Liver (tissue), 3 donors: ENCODE measurements around the gene CDK11B.
"Not testable (repeated sequence)": the region's sequence is repeated elsewhere in the genome, so short reads cannot be mapped to it uniquely, and the experiment has no call there.

ENCODE experiments used
- EGR1 ChIP-seq, 2 donors: IDR thresholded peaks; 2 replicates each; pipeline ENCODE4 v1.6.1; 2016 to 2018; ENCODE audit warnings: antibody characterized with exemption in 2 of 2, low read depth in 2 of 2
- FOXA1 ChIP-seq: IDR thresholded peaks from 2 replicates; pipeline ENCODE4 v1.6.1; 2016; ENCODE audit warnings: antibody characterized with exemption
- FOXA2 ChIP-seq: IDR thresholded peaks from 2 replicates; pipeline ENCODE4 v1.6.1; 2016; ENCODE audit warnings: antibody characterized with exemption
- NR2F2 ChIP-seq: IDR thresholded peaks from 2 replicates; pipeline ENCODE4 v1.6.1; 2016; ENCODE audit warnings: antibody characterized with exemption
- RAD21 ChIP-seq, 2 donors: IDR thresholded peaks; 2 replicates each; pipeline ENCODE4 v1.6.1; 2016; ENCODE audit warnings: antibody characterized with exemption in 2 of 2, mild to moderate bottlenecking in 2 of 2
- TAF1 ChIP-seq: conservative IDR thresholded peaks from 2 replicates; pipeline ENCODE4 v1.6.1; 2016; ENCODE audit warnings: antibody characterized with exemption, mild to moderate bottlenecking
- YY1 ChIP-seq: IDR thresholded peaks from 2 replicates; pipeline ENCODE4 v1.6.1; 2016; ENCODE audit warnings: antibody characterized with exemption, mild to moderate bottlenecking
- TF ChIP-seq, protein P1 (sequence below): fragments of 150-350 bp; IDR thresholded peaks from 2 replicates; pipeline ENCODE4 v1.5.1; 2017; ENCODE audit warnings: improper control_type of control experiment, low read depth, low read length; ENCODE audit not compliant: missing input control
- TF ChIP-seq, protein P2 (sequence below): IDR thresholded peaks from 2 replicates; pipeline ENCODE4 v1.6.1; 2016; ENCODE audit warnings: antibody characterized with exemption
- TF ChIP-seq, protein P3 (sequence below): IDR thresholded peaks from 2 replicates; pipeline ENCODE4 v1.6.1; 2016; ENCODE audit warnings: antibody characterized with exemption, mild to moderate bottlenecking
- TF ChIP-seq, protein P4 (sequence below): IDR thresholded peaks from 2 replicates; pipeline ENCODE4 v1.6.1; 2016; ENCODE audit warnings: antibody characterized with exemption
- donor health status: healthy.
- donor health status: healthy.

DNA sequence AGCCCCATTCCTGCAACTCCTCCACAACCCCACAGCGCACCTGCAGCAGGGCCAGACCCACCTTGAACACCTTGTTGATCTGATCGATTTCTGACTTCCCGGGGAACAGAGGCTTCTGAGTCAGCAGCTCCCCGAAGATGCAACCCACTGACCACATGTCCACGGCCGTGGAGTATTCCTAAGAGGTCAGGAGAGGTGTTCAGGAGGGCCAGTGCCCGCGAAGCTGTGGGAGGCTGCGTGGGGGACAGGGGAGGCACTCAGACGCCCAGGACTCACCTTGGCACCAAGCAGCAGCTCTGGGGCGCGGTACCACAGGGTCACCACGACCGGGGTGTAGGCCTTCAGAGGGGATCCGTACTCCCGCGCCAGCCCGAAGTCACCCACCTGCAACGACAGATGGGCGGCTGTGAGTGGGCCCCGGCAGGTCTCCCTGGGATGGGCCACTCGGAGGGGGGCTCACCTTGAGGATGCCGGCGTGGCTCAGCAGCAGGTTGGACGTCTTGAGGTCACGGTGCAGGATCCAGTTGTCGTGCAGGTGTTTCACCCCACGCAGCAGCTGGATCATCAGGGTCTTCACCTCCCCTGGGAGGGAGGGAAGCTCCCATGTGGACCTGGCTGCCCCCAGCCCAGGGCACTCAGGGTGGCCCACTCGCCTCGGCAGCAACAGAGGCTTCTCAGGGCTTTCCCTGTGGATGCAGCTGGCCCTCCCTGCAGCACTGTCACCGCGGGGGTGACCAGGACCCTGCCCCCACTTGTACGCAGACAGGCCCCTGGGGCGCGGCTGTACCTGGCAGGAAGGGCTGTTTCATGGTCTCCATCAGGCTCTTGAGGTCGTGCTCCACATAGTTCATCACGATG lies 22.0 kb downstream of the CDK11B start:
- not testable (repeated sequence) for TF ChIP-seq TAF1; FOXA2; FOXA1; YY1; NR2F2; RAD21 (IDR thresholded peaks at IDR 0.05); EGR1 (IDR thresholded peaks at IDR 0.05; ENCODE audit: low read depth in 2 of 2)
- TF ChIP-seq, protein P1, sequence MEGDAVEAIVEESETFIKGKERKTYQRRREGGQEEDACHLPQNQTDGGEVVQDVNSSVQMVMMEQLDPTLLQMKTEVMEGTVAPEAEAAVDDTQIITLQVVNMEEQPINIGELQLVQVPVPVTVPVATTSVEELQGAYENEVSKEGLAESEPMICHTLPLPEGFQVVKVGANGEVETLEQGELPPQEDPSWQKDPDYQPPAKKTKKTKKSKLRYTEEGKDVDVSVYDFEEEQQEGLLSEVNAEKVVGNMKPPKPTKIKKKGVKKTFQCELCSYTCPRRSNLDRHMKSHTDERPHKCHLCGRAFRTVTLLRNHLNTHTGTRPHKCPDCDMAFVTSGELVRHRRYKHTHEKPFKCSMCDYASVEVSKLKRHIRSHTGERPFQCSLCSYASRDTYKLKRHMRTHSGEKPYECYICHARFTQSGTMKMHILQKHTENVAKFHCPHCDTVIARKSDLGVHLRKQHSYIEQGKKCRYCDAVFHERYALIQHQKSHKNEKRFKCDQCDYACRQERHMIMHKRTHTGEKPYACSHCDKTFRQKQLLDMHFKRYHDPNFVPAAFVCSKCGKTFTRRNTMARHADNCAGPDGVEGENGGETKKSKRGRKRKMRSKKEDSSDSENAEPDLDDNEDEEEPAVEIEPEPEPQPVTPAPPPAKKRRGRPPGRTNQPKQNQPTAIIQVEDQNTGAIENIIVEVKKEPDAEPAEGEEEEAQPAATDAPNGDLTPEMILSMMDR: not testable (repeated sequence)
- TF ChIP-seq, protein P2, sequence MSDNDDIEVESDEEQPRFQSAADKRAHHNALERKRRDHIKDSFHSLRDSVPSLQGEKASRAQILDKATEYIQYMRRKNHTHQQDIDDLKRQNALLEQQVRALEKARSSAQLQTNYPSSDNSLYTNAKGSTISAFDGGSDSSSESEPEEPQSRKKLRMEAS: not testable (repeated sequence)
- TF ChIP-seq, protein P3, sequence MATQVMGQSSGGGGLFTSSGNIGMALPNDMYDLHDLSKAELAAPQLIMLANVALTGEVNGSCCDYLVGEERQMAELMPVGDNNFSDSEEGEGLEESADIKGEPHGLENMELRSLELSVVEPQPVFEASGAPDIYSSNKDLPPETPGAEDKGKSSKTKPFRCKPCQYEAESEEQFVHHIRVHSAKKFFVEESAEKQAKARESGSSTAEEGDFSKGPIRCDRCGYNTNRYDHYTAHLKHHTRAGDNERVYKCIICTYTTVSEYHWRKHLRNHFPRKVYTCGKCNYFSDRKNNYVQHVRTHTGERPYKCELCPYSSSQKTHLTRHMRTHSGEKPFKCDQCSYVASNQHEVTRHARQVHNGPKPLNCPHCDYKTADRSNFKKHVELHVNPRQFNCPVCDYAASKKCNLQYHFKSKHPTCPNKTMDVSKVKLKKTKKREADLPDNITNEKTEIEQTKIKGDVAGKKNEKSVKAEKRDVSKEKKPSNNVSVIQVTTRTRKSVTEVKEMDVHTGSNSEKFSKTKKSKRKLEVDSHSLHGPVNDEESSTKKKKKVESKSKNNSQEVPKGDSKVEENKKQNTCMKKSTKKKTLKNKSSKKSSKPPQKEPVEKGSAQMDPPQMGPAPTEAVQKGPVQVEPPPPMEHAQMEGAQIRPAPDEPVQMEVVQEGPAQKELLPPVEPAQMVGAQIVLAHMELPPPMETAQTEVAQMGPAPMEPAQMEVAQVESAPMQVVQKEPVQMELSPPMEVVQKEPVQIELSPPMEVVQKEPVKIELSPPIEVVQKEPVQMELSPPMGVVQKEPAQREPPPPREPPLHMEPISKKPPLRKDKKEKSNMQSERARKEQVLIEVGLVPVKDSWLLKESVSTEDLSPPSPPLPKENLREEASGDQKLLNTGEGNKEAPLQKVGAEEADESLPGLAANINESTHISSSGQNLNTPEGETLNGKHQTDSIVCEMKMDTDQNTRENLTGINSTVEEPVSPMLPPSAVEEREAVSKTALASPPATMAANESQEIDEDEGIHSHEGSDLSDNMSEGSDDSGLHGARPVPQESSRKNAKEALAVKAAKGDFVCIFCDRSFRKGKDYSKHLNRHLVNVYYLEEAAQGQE: not testable (repeated sequence)
- TF ChIP-seq, protein P4, sequence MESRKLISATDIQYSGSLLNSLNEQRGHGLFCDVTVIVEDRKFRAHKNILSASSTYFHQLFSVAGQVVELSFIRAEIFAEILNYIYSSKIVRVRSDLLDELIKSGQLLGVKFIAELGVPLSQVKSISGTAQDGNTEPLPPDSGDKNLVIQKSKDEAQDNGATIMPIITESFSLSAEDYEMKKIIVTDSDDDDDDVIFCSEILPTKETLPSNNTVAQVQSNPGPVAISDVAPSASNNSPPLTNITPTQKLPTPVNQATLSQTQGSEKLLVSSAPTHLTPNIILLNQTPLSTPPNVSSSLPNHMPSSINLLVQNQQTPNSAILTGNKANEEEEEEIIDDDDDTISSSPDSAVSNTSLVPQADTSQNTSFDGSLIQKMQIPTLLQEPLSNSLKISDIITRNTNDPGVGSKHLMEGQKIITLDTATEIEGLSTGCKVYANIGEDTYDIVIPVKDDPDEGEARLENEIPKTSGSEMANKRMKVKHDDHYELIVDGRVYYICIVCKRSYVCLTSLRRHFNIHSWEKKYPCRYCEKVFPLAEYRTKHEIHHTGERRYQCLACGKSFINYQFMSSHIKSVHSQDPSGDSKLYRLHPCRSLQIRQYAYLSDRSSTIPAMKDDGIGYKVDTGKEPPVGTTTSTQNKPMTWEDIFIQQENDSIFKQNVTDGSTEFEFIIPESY: not testable (repeated sequence)
